ENCODE results near the gene AFTPH. TPM values are rescaled to one million over a fixed set of nuclear protein-coding genes. Genes with fewer than 3 reads are reported as not detected.

Gene AFTPH
- total RNA-seq, 4 donors from 2014 or later, result 51.7 to 56.7 (median 53.2) TPM

DNA sequence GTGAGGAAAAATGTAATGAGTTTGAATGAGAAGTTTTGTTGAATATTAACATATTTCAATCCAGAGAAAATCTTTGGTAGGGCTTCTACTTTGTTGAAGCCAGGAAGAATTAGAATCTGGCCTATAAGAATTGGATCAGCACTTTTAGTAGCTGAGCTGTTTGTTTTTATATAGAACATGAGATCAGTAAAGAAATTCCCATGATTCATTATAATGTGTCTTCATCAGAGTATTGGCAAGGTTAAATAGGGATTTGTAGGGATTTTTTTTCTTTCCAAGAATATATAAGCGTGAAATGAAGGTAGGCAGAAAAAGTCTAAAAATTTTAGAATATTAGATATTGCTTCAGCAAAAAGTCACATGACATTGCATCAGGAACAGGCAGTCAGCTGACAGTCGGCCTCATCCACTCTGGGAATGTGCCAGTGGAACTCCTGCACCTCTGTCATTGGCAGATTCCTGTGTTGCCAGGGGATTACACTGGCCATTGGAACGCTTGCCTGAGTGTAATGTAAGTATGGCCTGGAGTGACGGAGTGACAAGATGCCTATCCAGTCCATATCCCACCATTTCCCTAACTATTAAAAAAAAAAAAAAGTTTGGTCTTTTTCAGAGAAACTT is 69.0 kb downstream of the AFTPH start:
- Histone ChIP-seq H3K4me1 (peaks cover 0 to 4% of the 10 kb centered on the region in 2 donors), H3K9me3 (no peaks in the 10 kb centered on the region), H3K4me3 (replicated peaks in 1 of 3) (no peak overlapping the region), H3K27ac (no peak overlapping the region), H3K36me3 (peaks cover 7 to 10% of the 10 kb centered on the region in 2 donors), H3K27me3 (no peaks in the 10 kb centered on the region)
- DNase-seq, result no peak
- TF ChIP-seq CTCF (IDR thresholded peaks at IDR 0.05), result no peak
- no peak for TF ChIP-seq POLR2A (IDR thresholded peaks at IDR 0.05)
- intact Hi-C loops (cut with DNase I), result no loop called here
- 82 to 87% methylated on average over 4 of the region's 4 CpGs for WGBS, 2 donors

DNA sequence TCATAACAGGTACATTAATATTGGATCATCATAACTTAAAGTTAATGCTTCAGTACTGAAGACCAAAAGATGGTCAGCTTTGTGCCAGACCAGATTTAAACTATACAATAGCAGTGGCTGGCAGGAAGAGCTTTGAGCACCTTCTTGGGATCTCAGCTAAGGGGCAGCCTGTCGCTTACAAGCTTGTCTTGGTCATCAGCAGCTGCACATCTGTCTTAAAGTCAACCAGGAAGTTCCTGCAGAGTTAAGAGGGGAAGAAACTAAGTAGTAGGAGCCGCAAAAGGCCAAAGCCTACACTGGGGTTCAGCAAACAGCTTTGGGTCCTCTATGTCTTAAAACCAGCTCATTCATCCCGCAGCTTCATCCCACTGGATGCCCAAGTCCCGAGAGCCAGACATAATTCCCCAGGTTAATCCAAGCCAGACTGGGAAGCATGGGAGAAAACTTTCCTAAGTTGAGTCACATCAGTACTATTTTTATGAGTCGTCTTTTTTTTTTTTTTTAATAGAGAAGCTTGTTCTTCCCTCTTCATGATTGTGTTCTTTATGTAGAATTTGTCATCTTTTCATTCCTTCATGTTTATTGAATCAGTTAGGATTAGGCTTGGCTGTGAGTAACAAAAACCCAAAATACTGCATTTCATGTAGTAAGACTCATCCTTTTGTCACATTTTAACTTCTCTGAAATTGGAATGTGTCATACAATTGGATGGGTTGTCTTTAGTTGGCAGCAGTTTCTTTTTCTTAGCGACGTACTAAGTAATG is 70.3 kb downstream of the AFTPH start:
- no peak overlapping the region for H3K4me3 ChIP-seq (replicated peaks in 1 of 3)
- intact Hi-C loops (cut with DNase I), result no loop called here
- no peaks in the 10 kb centered on the region for H3K27me3 ChIP-seq
- TF ChIP-seq POLR2A (IDR thresholded peaks at IDR 0.05) (no peak), CTCF (IDR thresholded peaks at IDR 0.05) (no peak)
- peaks cover 7 to 10% of the 10 kb centered on the region in 2 donors for H3K36me3 ChIP-seq
- no peaks in the 10 kb centered on the region for H3K9me3 ChIP-seq
- DNase-seq, result no peak
- no peak overlapping the region for H3K27ac ChIP-seq
- peaks cover 0 to 4% of the 10 kb centered on the region in 2 donors for H3K4me1 ChIP-seq
- WGBS, 2 donors, result 88 to 93% methylated on average over 7 of the region's 7 CpGs

- H3K9me3 ChIP-seq, result no peaks in the 10 kb centered on the region
- H3K27me3 ChIP-seq, result no peaks in the 10 kb centered on the region
- 52 to 56% methylated on average over 4 of the region's 4 CpGs for WGBS, 2 donors
- DNase-seq, result no peak
- H3K36me3 ChIP-seq, result peaks cover 7 to 10% of the 10 kb centered on the region in 2 donors
- TF ChIP-seq POLR2A (IDR thresholded peaks at IDR 0.05), result no peak
- peak in 4 of 6 experiments; percentile 9 to 43 (median 32) for TF ChIP-seq CTCF (IDR thresholded peaks at IDR 0.05)
- peaks cover 0 to 4% of the 10 kb centered on the region in 2 donors for H3K4me1 ChIP-seq
- intact Hi-C loops (cut with DNase I), result no loop called here
- H3K4me3 ChIP-seq (replicated peaks in 1 of 3), result no peak overlapping the region
- no peak overlapping the region for H3K27ac ChIP-seq
Measured at GRCh38 chr2:64595397-64596176, 71.5 kb downstream of the AFTPH start.

DNA sequence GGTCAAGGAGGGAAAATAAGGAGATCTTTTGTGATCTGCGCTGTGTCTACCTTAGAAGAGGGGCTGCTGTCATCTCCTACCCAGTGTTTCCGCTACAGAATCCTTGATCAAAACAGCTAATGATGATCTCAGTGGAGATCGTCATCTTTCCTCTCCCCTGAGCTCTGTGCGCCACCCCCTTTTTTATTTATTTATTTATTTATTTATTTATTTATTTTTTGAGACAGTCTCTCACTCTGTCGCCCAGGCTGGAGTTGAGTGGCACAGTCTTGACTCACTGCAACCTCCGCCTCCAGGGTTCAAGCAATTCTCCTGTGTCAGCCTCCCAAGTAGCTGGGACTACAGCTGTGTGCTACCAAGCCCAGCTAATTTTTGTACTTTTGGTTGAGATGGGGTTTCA is 74.1 kb downstream of the AFTPH start:
- no peak overlapping the region for H3K27ac ChIP-seq
- WGBS, 2 donors, result 96 to 97% methylated on average over 6 of the region's 6 CpGs
- no peak overlapping the region for H3K4me3 ChIP-seq (replicated peaks in 1 of 3)
- no peaks in the 10 kb centered on the region for H3K36me3 ChIP-seq
- no peaks in the 10 kb centered on the region for H3K9me3 ChIP-seq
- intact Hi-C loops (cut with DNase I), result no loop called here
- peaks cover 0 to 4% of the 10 kb centered on the region in 2 donors for H3K4me1 ChIP-seq
- no peaks in the 10 kb centered on the region for H3K27me3 ChIP-seq
- no peak for DNase-seq
- TF ChIP-seq POLR2A (IDR thresholded peaks at IDR 0.05) (no peak), CTCF (IDR thresholded peaks at IDR 0.05) (no peak)
